ES-I3 (cell line): ENCODE data around the gene SLC25A45.

Experiments
- H3K36me3 ChIP-seq: 2 replicates; pipeline ENCODE4 v1.6.1; 2013; ENCODE audit warnings: mild to moderate bottlenecking, low read length, control low read depth, moderate library complexity; ENCODE audit not compliant: insufficient read depth
- H3K4me1 ChIP-seq: 2 replicates; pipeline ENCODE4 v1.6.1; 2013; ENCODE audit warnings: mild to moderate bottlenecking, control low read depth, low read length; ENCODE audit not compliant: insufficient read depth
- H3K9ac ChIP-seq: 2 replicates; pipeline ENCODE4 v1.6.1; 2013; ENCODE audit warnings: low read depth, mild to moderate bottlenecking, low read length, moderate library complexity
- H3K9me3 ChIP-seq: 2 replicates; pipeline ENCODE4 v1.6.1; 2013; ENCODE audit warnings: mild to moderate bottlenecking, low read length, moderate library complexity; ENCODE audit not compliant: control insufficient read depth, insufficient read depth

The SLC25A45 gene

DNA sequence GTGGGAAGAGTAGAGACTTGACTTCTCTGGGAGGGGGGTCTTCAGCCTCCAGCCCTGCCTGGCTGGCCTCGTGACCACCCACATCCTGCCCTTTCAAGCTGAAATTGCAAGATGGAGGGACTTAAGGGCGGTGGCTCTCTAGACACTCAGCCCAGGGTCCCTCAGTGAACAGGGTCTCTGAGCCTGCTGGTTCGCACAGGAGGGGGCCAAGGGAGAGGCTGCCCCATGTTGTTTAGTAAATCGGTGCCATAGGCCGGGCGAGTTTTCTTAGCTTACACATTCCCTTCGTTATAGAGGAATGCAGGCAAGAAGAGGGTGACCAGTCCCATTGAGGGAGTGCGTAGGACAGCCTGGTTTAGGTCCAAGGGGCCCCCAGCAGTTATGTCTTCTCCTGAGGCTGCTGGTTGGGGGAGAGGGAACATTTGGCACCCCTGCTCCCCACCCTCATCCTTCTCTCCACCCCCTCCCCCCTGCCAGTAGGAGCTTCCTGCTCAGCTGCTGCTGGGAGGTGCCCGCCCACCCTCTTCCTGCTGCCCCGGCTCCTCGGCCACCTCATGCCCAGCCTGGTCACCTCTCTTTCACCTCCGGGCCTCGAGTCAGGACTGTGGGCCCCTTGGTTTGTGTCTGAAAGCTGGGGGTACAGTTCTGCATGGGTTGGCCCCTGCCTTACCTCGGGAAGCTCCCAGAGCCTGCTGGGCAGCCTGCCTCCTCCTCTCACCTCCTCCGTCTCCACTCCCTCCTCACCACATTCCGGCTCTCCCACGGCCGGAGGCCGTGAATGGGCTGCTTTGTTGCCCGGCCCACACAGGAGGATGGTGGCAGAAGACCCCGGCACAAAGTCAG, 7.9 kb upstream of the SLC25A45 start:
- Histone ChIP-seq H3K9ac (no peak overlapping the region), H3K36me3 (no peaks in the 10 kb centered on the region), H3K9me3 (no peaks in the 10 kb centered on the region), H3K4me1 (peaks cover 19% of the 10 kb centered on the region)

DNA sequence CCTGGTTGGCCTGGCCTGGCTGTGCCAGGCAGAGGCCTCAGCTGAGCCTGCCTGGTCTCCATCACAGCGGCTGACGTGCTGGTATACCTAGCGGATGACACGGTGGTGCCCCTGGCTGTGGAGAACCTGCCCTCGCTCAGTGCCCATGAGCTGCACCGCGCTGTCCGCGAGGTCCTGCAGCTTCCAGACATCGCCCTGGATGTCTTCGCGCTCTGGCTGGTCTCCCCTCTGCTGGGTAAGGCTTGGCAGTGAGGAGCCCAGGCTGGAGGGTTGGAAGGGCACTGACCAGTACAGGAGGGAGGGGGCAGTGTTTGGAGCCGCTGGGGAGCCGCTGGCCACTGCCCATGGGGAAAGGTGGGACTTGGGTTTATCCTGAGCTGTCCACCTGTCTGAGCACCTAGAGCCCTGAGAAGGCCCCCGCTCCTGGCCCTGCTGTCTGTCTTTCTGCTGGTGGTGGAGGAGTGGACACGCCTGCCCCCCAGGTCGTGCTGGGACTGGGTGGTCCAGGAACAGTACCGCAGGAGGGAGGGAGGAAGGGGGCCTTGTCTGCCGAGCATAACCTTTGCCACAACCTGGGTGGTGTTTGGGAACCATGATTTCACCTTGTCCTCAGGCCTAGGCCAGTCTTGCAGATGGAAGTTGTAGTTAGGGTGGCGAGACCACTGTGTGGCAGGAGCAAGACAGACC, 7.0 kb upstream of the SLC25A45 start:
- Histone ChIP-seq H3K36me3 (no peaks in the 10 kb centered on the region), H3K9ac (no peak overlapping the region), H3K4me1 (peaks cover 21% of the 10 kb centered on the region), H3K9me3 (no peaks in the 10 kb centered on the region)

DNA sequence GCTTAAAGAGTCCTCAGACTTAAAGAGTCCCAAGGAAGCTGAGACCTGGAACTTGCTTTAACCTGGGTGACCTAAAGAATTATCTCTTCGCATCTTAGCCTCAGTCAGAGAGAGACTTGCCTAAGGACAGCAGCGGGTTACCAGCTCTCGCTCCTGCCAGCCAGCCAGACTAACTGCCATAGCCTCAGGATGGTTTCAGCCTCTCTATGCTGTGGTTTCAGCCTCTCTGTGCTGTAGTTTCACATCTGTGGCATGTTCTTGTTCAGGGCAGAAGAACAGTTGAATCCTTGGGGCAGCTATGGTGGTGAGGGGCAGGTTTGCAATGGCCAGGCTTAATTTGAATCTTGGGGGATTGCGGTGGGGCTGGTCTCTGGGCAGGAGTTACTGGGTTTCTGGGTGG, 6.3 kb upstream of the SLC25A45 start:
- H3K36me3 ChIP-seq, result no peaks in the 10 kb centered on the region

DNA sequence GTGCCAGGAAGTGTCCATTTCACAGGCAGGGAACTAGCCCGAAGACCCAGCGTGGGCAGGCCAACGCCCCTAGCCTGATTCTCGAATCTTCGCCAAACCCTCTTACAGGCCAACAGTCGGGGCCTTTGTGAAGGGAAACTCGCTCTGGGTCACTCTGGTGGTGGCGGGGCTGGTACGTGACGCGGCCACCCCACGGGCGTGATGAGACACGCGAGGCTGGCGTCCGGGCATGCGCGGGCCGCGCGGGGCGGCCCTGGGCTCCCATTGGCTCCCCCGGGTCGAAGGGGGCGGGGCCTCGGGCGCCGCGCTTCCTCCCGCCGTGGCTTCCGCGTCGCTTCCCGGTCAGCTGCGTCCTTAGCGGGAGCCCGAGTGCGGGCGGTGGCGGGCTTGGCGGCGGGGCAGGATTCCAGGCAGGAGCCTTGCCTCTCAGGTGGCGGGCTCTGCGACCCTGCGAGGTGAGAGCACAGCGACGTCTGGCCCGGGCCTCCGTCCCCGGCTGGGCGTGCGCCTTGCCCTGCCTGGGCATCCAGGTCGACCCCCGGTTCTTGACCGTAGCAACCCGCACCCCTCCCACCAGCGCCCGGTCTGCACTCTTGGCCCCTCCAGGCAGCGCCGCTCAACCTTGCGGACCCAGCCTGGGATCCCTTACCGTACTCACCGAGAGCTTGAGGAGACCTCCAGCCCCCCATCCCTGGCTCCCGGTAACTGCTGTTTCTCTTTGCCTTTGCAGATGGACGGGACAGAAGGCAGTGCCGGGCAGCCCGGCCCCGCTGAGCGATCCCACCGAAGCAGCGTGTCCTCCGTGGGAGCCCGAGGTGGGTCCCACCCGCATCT, 4.1 kb upstream of the SLC25A45 start, which contains the start of gene FRMD8:
FRMD8 (plus strand) TSS at position 331 of the 834 bp plus-strand sequence; CDS start at position 731, 400 bp downstream.
- Histone ChIP-seq H3K9me3 (no peaks in the 10 kb centered on the region), H3K36me3 (no peaks in the 10 kb centered on the region), H3K4me1 (peaks cover 41% of the 10 kb centered on the region), H3K9ac (peak within 1 kb of the TSS; percentile 70)

More for the DNA sequence above, 6.3 kb upstream of the SLC25A45 start:
- H3K9ac ChIP-seq, result no peak overlapping the region
- H3K4me1 ChIP-seq, result peaks cover 28% of the 10 kb centered on the region
- no peaks in the 10 kb centered on the region for H3K9me3 ChIP-seq

DNA sequence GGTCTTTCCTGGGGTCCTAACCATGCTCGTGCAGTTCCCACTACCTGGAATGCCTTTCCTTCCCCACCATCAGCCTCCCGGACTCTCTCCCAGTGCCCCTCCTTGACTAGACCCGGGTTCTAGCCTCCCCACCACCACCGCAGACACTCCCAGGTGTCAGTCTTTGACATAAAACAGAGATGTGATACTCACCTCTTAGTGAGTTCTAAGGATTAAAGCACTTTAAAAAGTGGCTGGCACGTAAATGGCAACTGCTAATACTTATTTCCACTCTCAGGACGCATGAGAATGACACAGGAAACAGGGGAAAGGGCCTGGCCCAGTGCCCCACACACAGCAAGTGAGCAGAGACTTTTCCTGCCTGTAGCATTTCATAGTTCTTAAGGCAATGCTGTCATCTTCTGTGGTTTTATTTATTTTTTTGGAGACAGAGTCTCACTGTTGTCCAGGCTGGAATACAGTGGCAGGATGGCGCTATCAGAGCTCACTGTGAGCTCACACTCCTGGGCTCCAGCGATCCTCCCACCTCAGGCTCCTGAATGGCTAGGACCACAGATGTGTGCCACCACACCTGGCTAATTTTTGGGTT, 1.9 kb upstream of the SLC25A45 start:
- peaks cover 25% of the 10 kb centered on the region; the same call in 1 of the 2 replicates for H3K4me1 ChIP-seq
- H3K9ac ChIP-seq, result no peak overlapping the region

DNA sequence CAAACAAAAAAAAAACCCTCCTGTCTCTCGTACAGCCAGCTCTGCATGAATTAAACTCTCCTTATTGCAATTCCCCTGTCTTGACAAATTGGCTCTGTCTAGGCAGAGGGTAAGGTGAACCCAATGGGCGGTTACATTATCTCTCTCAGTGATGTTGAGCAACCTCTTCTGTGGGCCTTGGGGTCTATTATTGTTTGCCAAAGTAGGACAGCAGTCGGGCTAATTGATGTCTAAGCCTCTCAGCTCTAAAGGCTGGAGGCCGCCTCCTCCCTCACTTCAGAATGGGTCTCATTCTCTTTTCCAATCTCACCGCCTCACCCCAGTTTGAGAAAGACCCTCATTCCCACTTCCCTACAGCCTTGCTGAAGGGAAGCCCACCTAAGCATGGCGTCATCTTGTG, 1.3 kb upstream of the SLC25A45 start:
- H3K36me3 ChIP-seq, result no peaks in the 10 kb centered on the region
- H3K9ac ChIP-seq, result no peak overlapping the region
- no peaks in the 10 kb centered on the region for H3K9me3 ChIP-seq
- peaks cover 25% of the 10 kb centered on the region; the same call in 1 of the 2 replicates for H3K4me1 ChIP-seq

More for the DNA sequence above, 1.9 kb upstream of the SLC25A45 start:
- Histone ChIP-seq H3K9me3 (no peaks in the 10 kb centered on the region), H3K36me3 (no peaks in the 10 kb centered on the region)

DNA sequence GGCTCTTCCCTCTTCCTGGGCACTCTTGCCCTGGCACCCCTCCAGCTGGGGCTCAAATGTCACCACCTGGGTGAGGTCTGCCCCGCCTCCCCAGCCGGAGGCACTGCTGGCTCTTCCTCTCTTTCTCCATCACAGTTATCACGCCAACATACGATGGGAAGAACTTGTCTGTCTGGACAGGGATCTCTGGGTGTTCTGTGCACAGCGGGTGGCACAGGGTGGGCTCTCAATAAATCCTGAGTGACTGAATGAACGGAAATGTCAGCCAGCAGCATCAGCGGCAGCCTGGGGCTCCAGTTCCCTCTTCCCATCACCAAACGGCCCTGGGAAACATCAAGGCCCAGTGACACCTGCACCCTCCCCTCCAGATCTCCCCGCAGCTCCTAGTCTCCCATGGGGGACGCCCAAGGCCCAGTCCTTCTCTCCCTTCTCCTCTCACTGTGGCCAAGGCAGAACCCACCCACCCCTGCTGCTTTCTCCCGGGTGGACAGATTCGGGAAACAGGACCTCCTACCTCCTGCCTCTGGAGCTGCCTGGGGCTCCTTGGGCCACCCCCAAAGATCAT, 440 bp upstream of the SLC25A45 start:
- Histone ChIP-seq H3K4me1 (peaks cover 22% of the 10 kb centered on the region; the same call in 1 of the 2 replicates), H3K9ac (peak overlapping the region; percentile 39), H3K9me3 (no peaks in the 10 kb centered on the region), H3K36me3 (no peaks in the 10 kb centered on the region)

DNA sequence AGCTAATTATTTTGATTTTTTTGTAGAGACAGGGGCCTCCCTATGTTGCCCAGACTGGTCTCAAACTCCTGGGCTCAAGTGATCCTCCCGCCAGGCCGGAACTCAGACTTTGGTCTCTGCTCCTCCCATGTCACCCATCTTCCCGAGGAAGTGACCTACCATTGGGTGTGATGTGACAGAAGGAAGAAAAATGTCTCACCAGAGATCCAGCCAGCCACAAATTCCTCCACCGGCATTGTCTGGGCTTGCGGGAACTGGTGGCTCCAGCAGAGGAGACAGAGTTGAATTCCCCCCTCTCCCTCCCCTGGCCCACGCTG, 772 bp downstream of the SLC25A45 start:
- H3K9me3 ChIP-seq, result no peaks in the 10 kb centered on the region
- H3K4me1 ChIP-seq, result peaks cover 22% of the 10 kb centered on the region; the same call in 1 of the 2 replicates
- peak overlapping the region; percentile 39 for H3K9ac ChIP-seq
- H3K36me3 ChIP-seq, result no peaks in the 10 kb centered on the region

DNA sequence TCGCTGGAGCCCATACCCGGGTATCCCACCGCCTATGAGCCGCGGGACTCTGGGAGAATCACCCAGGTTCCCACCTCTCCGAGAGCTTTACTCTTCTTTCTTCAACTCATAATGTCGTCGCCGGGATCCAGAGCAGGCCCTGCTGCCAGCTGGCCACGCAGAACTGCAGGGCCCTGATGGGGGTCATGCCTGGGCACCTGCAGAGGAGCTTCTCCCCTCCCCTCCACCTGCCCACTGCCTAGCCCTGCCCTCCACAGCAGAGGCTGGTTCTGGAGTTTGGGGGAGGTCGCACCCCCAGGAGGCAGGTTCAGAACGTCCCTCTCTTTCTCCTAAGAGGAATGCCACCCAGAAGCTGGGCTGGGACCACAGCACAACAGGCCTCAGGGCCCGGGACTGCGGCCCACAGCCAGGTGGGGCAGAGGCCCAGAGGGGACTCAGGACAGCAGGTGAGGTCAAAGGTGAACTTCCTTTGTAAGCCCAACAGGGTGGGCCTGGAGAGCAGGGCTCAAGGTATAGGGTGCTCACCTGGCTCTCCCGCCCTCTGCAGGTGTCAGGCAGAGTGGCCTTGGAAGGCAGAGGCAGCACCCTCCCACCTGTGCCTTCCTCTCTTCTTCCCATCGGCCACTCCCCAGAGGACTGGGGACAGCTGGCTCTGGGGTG, 1.9 kb downstream of the SLC25A45 start:
- Histone ChIP-seq H3K9ac (no peak overlapping the region), H3K4me1 (peaks cover 22% of the 10 kb centered on the region; the same call in 1 of the 2 replicates), H3K36me3 (no peaks in the 10 kb centered on the region), H3K9me3 (no peaks in the 10 kb centered on the region)

DNA sequence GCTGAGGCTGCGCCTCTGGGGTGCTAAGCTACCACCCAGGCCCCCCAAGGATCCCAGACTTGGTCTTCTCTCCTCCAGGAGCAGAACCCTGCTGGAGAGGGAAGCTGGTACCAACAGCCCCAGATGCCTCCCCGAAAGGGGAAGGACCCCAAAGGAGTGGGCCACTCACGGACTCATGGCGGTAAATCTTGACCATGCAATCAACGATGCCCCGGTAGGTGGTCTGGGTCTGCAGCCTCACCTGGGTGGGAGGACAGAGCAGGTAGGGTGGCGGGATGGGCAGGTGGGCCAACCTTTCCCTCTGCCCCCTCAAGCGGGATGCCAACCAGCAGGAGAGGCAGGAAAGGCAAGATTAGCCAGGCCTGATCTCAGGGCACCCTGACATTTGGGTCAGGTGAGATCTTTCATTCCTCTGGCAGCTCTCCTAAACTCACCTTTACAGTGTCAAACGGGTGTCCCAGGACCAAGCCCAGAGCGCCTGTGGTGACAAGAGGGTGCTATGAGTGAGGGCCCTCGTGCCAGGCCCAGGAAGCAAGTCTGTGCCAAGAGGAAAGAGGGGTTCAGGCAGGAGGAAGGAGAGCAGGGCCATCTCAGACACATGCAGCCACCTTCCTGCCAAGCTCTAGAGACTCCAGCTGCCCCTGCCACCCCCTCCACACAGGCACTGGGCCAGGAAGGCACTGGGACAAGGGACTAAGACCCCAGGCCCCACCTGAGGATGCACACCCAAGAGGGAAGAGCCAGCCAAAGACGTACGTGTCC, 2.6 kb downstream of the SLC25A45 start:
- Histone ChIP-seq H3K9me3 (no peaks in the 10 kb centered on the region), H3K36me3 (no peaks in the 10 kb centered on the region), H3K9ac (no peak overlapping the region), H3K4me1 (peaks cover 22% of the 10 kb centered on the region; the same call in 1 of the 2 replicates)

DNA sequence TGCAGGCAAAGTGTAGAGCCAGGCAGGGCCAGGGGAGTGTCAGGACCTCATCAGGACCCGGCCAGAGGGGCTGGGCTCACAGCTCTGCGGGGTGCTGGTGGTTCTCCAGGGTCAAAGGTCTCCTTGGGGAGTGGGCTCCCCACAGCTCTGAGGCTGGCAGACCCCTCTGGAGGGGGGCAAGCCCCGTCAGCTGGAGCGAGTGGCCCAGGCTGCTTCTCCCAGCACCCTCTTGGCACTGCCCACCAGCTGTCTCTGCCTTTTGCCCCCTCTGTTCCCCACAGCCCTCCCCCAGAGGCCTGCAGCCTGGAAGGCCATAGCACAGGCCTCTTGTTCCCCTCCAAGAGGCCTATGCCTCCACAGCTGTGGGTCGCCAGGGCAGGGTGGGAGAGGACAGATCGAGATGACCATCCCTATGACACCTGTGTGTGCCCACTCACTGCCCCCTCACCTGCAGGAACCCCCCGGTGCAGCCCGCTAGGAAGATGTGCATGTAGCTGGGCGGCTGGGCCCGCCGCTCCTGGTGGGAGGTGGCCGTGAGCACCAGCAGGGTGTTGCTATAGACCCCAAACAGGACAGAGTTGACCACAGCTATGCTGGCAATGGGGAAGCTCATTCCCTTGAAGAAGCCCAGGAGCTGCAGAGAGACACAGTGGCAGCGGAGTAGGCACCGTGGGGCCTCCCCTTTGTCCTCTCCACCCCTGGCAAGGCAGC, 3.4 kb downstream of the SLC25A45 start:
- no peaks in the 10 kb centered on the region for H3K9me3 ChIP-seq
- H3K4me1 ChIP-seq, result peaks cover 17% of the 10 kb centered on the region; the same call in 1 of the 2 replicates
- H3K36me3 ChIP-seq, result no peaks in the 10 kb centered on the region
- no peak overlapping the region for H3K9ac ChIP-seq

DNA sequence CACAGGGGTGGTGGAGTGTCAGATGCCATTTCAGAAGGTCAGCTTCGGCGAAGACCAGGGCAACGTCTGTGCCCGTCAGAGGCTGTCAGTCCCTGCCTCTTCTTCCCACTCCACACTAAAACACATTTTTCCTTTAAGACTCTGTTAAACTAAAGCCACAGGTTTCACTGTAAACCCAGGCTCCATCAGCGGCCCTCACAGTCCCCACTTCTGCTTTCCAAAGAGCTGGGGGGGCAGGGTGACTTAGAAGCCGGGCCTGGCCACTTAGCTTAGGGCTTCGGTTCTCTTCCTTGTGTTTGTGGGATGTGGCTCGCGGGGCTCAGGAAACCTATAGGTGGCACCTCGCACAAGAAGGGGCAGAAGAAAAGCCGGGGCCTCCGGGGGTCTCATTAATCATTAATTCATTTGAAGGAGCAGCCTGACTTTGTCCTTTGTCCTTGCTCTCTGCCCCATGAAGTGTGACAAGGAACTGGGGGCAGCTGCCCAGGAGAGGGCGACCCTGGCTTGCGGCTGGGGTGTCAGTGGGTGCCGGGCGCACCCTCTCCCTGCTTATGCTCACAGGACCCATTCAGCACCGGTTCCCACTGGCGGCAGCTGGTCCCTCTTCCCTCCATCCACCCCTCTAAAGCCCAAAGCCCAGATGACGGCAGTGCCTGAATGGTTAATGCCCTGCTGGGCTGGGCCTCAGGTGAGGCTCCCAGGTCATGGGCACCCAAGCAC, 4.1 kb downstream of the SLC25A45 start:
- Histone ChIP-seq H3K9ac (no peak overlapping the region), H3K9me3 (no peaks in the 10 kb centered on the region), H3K4me1 (peaks cover 13% of the 10 kb centered on the region; the same call in 1 of the 2 replicates), H3K36me3 (no peaks in the 10 kb centered on the region)
